H1 (cell line): ENCODE data around the gene GPALPP1. TPM values are rescaled to one million over a fixed set of nuclear protein-coding genes. Genes with fewer than 3 reads are reported as not detected.

Source experiments
- CTCF ChIA-PET: fragments of 300-600 bp; sonication (Branson Sonifier 250); formaldehyde crosslinking; loops from one replicate; lab custom pipeline; 2021; ENCODE audit not compliant: partially characterized antibody; lab: Charles Lee
- POLR2A ChIA-PET: fragments of 300-600 bp; sonication (Branson Sonifier 250); formaldehyde crosslinking; loops from one replicate; lab custom pipeline; 2021; ENCODE audit warnings: inconsistent platforms; ENCODE audit not compliant: partially characterized antibody; lab: Charles Lee
- DNase-seq, 2 experiments: peaks; one replicate each; pipeline versions ENCODE4 v3.0.0 to v3.0.0-alpha.2; 2010 to 2022; ENCODE audit warnings: low spot score in 2 of 2, low read depth in 1 of 2, mixed read lengths in 1 of 2
- FAIRE-seq: peaks from 2 replicates; lab custom pipeline; 2011; peaks lifted over from hg19 to GRCh38; lab: Jason Lieb, UNC
- H2AFZ ChIP-seq: 2 replicates; pipeline ENCODE4 v1.8.1; 2012; ENCODE audit warnings: low read length, inconsistent platforms
- H2AK5ac ChIP-seq: 2 replicates; pipeline ENCODE4 v1.6.1; 2013; ENCODE audit warnings: low read depth, low read length
- H2BK120ac ChIP-seq: replicated peaks from 2 replicates; pipeline ENCODE3; 2013; ENCODE audit warnings: low read depth, low read length, inconsistent platforms
- H2BK12ac ChIP-seq: 2 replicates; pipeline ENCODE4 v1.6.1; 2013; ENCODE audit warnings: low read depth, low read length
- H2BK15ac ChIP-seq: 2 replicates; pipeline ENCODE4 v1.6.1; 2013; ENCODE audit warnings: low read length
- H2BK20ac ChIP-seq: 2 replicates; pipeline ENCODE4 v1.6.1; 2013; ENCODE audit warnings: low read length
- H2BK5ac ChIP-seq: 2 replicates; pipeline ENCODE4 v1.6.1; 2013; ENCODE audit warnings: low read depth, low read length
- H3K14ac ChIP-seq: 2 replicates; pipeline ENCODE4 v1.6.1; 2013; ENCODE audit warnings: inconsistent platforms; ENCODE audit not compliant: insufficient read length
- H3K18ac ChIP-seq: 2 replicates; pipeline ENCODE4 v1.6.1; 2013; ENCODE audit warnings: low read length; ENCODE audit errors: extremely low read depth
- H3K23ac ChIP-seq: 2 replicates; pipeline ENCODE4 v1.6.1; 2013; ENCODE audit warnings: inconsistent platforms; ENCODE audit not compliant: insufficient read length
- H3K23me2 ChIP-seq: 2 replicates; pipeline ENCODE4 v1.6.1; 2013; ENCODE audit warnings: low read depth, low read length
- H3K27ac ChIP-seq: 2 replicates; pipeline ENCODE4 v1.6.1; 2011; ENCODE audit warnings: low read depth, low read length, inconsistent platforms
- H3K27me3 ChIP-seq, 4 experiments: replicated peaks in 1 of 4; 1 replicate in 1 of 4; 2 replicates in 3 of 4; pipeline versions ENCODE4 v1.6.1 to v1.8.1; 2011 to 2013; ENCODE audit warnings: low read length in 3 of 4, mild to moderate bottlenecking in 3 of 4, inconsistent platforms in 2 of 4, mixed read lengths in 2 of 4, moderate library complexity in 1 of 4; ENCODE audit not compliant: control insufficient read depth in 3 of 4, insufficient read depth in 3 of 4; ENCODE audit errors: extremely low read depth in 1 of 4
- H3K36me3 ChIP-seq, 4 experiments: 2 replicates each; pipeline versions ENCODE4 v1.6.1 to v1.8.1; 2011 to 2013; ENCODE audit warnings: mild to moderate bottlenecking in 4 of 4, low read length in 3 of 4, moderate library complexity in 2 of 4, control low read depth in 1 of 4, inconsistent platforms in 1 of 4; ENCODE audit not compliant: insufficient read depth in 4 of 4, control insufficient read depth in 2 of 4
- H3K4ac ChIP-seq: replicated peaks from 2 replicates; pipeline ENCODE3; 2013; ENCODE audit warnings: low read length, low read depth, mixed read lengths, inconsistent platforms; ENCODE audit not compliant: insufficient read length
- H3K4me1 ChIP-seq, 4 experiments: replicated peaks in 1 of 4; 1 replicate in 1 of 4; 2 replicates in 3 of 4; pipeline versions ENCODE4 v1.6.1 to v1.8.1; 2011 to 2013; ENCODE audit warnings: low read length in 3 of 4, inconsistent platforms in 2 of 4, mixed read lengths in 1 of 4; ENCODE audit not compliant: insufficient read depth in 4 of 4, control insufficient read depth in 3 of 4
- H3K4me2 ChIP-seq, 2 experiments: 2 replicates each; pipeline versions ENCODE4 v1.6.1 to v1.8.1; 2011 to 2013; ENCODE audit warnings: low read depth in 2 of 2, low read length in 2 of 2, control low read depth in 1 of 2, inconsistent platforms in 1 of 2, mild to moderate bottlenecking in 1 of 2; ENCODE audit not compliant: insufficient read depth in 1 of 2
- H3K4me3 ChIP-seq, 4 experiments: fragments of 200-600, 300-600 bp in 1 of 4; sonication (generic), shearing (Covaris generic), sonication (Bioruptor Twin) in 1 of 4; 2 replicates each; pipeline versions ENCODE4 v1.5.1 to v1.8.1; 2011 to 2016; ENCODE audit warnings: low read length in 4 of 4, low read depth in 3 of 4, control low read depth in 2 of 4, inconsistent platforms in 2 of 4, mild to moderate bottlenecking in 2 of 4, mixed read lengths in 1 of 4, moderate library complexity in 1 of 4; ENCODE audit not compliant: insufficient read depth in 2 of 4; ENCODE audit errors: extremely low read depth in 1 of 4
- H3K56ac ChIP-seq: replicated peaks from 2 replicates; pipeline ENCODE3; 2013; ENCODE audit warnings: low read depth, mild to moderate bottlenecking, mixed read lengths, low read length, inconsistent platforms; ENCODE audit not compliant: insufficient read length
- H3K79me1 ChIP-seq: 2 replicates; pipeline ENCODE4 v1.6.1; 2013; ENCODE audit warnings: low read depth, low read length, control low read depth
- H3K79me2 ChIP-seq, 2 experiments: 2 replicates each; pipeline versions ENCODE4 v1.6.1 to v1.8.1; 2012 to 2013; ENCODE audit warnings: low read length in 2 of 2, mild to moderate bottlenecking in 2 of 2, inconsistent platforms in 1 of 2; ENCODE audit not compliant: insufficient read depth in 2 of 2, control insufficient read depth in 1 of 2
- H3K9ac ChIP-seq, 4 experiments: replicated peaks in 1 of 4; 1 replicate in 1 of 4; 2 replicates in 3 of 4; pipeline versions ENCODE4 v1.6.1 to v1.8.1; 2011 to 2013; ENCODE audit warnings: low read depth in 3 of 4, low read length in 3 of 4, control low read depth in 2 of 4, mild to moderate bottlenecking in 2 of 4, moderate library complexity in 2 of 4, inconsistent platforms in 1 of 4; ENCODE audit errors: extremely low read depth in 1 of 4
- H3K9me3 ChIP-seq, 2 experiments: 2 replicates each; pipeline versions ENCODE4 v1.6.1 to v1.8.1; 2012 to 2013; ENCODE audit warnings: mild to moderate bottlenecking in 2 of 2, moderate library complexity in 2 of 2, control low read depth in 1 of 2, inconsistent platforms in 1 of 2, low read depth in 1 of 2, low read length in 1 of 2, mixed read lengths in 1 of 2; ENCODE audit not compliant: insufficient read depth in 2 of 2
- H4K20me1 ChIP-seq, 2 experiments: replicated peaks in 1 of 2; 2 replicates each; pipeline versions ENCODE3 to v1.8.1; 2011 to 2013; ENCODE audit warnings: inconsistent platforms in 2 of 2, low read length in 2 of 2, mild to moderate bottlenecking in 1 of 2; ENCODE audit not compliant: insufficient read depth in 2 of 2, control insufficient read depth in 1 of 2
- H4K5ac ChIP-seq: 2 replicates; pipeline ENCODE4 v1.6.1; 2013; ENCODE audit warnings: low read length, low read depth, mixed read lengths, inconsistent platforms; ENCODE audit not compliant: insufficient read length
- H4K8ac ChIP-seq: 2 replicates; pipeline ENCODE4 v1.8.0; 2013; ENCODE audit warnings: mild to moderate bottlenecking, moderate library complexity, low read length, inconsistent platforms; ENCODE audit not compliant: insufficient read depth; ENCODE audit errors: extremely low read depth
- H4K91ac ChIP-seq: replicated peaks from 2 replicates; pipeline ENCODE3; 2013; ENCODE audit warnings: low read length, mixed read lengths, inconsistent platforms; ENCODE audit not compliant: insufficient read length
- EZH2 ChIP-seq: fragments of 200-600 bp; sonication (generic); IDR thresholded peaks from 2 replicates; pipeline ENCODE4 v1.7.1; 2012; ENCODE audit warnings: low read depth, mild to moderate bottlenecking, moderate library complexity, low read length, inconsistent platforms; ENCODE audit not compliant: severe bottlenecking
- KDM1A ChIP-seq: fragments of 200-600, 300-600 bp; sonication (generic); IDR thresholded peaks from 2 replicates; pipeline ENCODE4 v1.7.1; 2016; ENCODE audit warnings: mild to moderate bottlenecking, low read length, borderline replicate concordance
- POLR2AphosphoS5 ChIP-seq: IDR thresholded peaks from 2 replicates; pipeline ENCODE4 v1.6.1; 2011; ENCODE audit warnings: low read depth, low read length
- SIN3A ChIP-seq, 2 experiments: IDR thresholded peaks in 1 of 2; conservative IDR thresholded peaks in 1 of 2; 2 replicates each; pipeline ENCODE4 v1.6.1; 2011 to 2012; ENCODE audit warnings: low read length in 2 of 2, improper control_type of control experiment in 1 of 2, low read depth in 1 of 2, mild to moderate bottlenecking in 1 of 2
- SP2 ChIP-seq: IDR thresholded peaks from 2 replicates; pipeline ENCODE4 v1.6.1; 2012; ENCODE audit warnings: mild to moderate bottlenecking, low read length, inconsistent platforms
- SUZ12 ChIP-seq: fragments of 200-600 bp; sonication (generic); IDR thresholded peaks from 2 replicates; pipeline ENCODE4 v1.6.1; 2012; ENCODE audit warnings: mild to moderate bottlenecking, inconsistent platforms, low read length, moderate library complexity, mixed read lengths
- WGBS, 2 experiments: shearing (Covaris generic) in 1 of 2; methylation state at CpG; one replicate each; pipeline versions ENCODE4 v1.1.6 to v1.1.7; 2013 to 2015; ENCODE audit warnings: low lambda C conversion rate in 2 of 2, mixed read lengths in 2 of 2, inconsistent platforms in 1 of 2, low coverage in 1 of 2, missing lambda C conversion rate in 1 of 2; ENCODE audit not compliant: insufficient replicate concordance in 2 of 2, insufficient coverage in 1 of 2, insufficient read length in 1 of 2; ENCODE audit errors: extremely low coverage in 1 of 2, missing lambda C conversion rate in 1 of 2; 5-methylcytosine and 5-hydroxymethylcytosine counted together
- polyA plus RNA-seq, 7 experiments: library from polyadenylated mRNA; depleted of rRNA in 3 of 7; stranded (reverse) in 5 of 7; unstranded in 2 of 7; fragments of >200 nt in 5 of 7; fragments of 200-250 nt in 2 of 7; gene quantifications; 1 replicate in 5 of 7; 2 replicates in 1 of 7; 4 replicates in 1 of 7; pipeline versions ENCODE4 v1.2.1 to v1.2.3, GENCODE V29; 2011 to 2013; ENCODE audit warnings: missing spikeins in 2 of 7, mixed read lengths in 2 of 7
- total RNA-seq: library from RNA; stranded (reverse); fragmentation: NEBNext Ultra II Directional; extraction: Animal tissue kit (Norgen Biotek cat#: 25700); gene quantifications from 2 replicates; pipeline ENCODE4 v1.2.1, GENCODE V29; 2021

GPALPP1 gene
- total and polyA plus RNA-seq, 2 of the 8 experiments (the other 6 are each of a cell fraction or from before 2014, with no cell fraction given), result 8.5 to 26.1 TPM

- Histone ChIP-seq H3K4me2 (no peak overlapping the region), H3K4me3 (no peak overlapping the region), H2BK12ac (no peak overlapping the region), H2BK5ac (no peak overlapping the region), H3K4ac (no peak overlapping the region), H2BK120ac (no peak overlapping the region), H3K4me1 (no peaks in the 10 kb centered on the region; a peak in 1 of 7 replicates), H4K20me1 (no peaks in the 10 kb centered on the region), H2BK15ac (no peak overlapping the region), H4K91ac (no peak overlapping the region), H3K79me2 (no peaks in the 10 kb centered on the region), H3K23ac (no peak overlapping the region), H3K36me3 (peaks cover 0 to 4% (median 2%) of the 10 kb centered on the region in 4 experiments; a peak in 2 of 8 replicates)
- POLR2A ChIA-PET, result interaction anchor here (0.5 kb wide), 1 partner anchor 50 kb away, joined by 3 read pairs; no protein-coding TSS in a partner anchor
- WGBS, 2 experiments, result 92% methylated on average over 2 of the region's 2 CpGs; no CpG with 5 or more reads in 1 of the 2 experiments
- DNase-seq, result no peak
- CTCF ChIA-PET, result no interaction called here
- TF ChIP-seq SUZ12 (no peak), SIN3A (conservative IDR thresholded peaks at IDR 0.05 in 1 of 2, IDR thresholded peaks at IDR 0.05 in 1 of 2; ENCODE audit: low read depth in 1 of 2, low read length in 2 of 2) (no peak), POLR2AphosphoS5 (no peak), EZH2 (no peak), SP2 (no peak), KDM1A (no peak)
- TF ChIP-seq, all 59 proteins: peak for 0
- no peak overlapping the region for H3K27ac ChIP-seq
- no peak overlapping the region for H4K5ac ChIP-seq
- no peak overlapping the region for H2AFZ ChIP-seq
- no peak overlapping the region for H3K56ac ChIP-seq
- H3K79me1 ChIP-seq, result no peaks in the 10 kb centered on the region
- H3K9me3 ChIP-seq, result no peaks in the 10 kb centered on the region
- no peak overlapping the region for H3K9ac ChIP-seq
- no peak overlapping the region for H3K18ac ChIP-seq
- H3K27me3 ChIP-seq, result peaks cover 0 to 1% (median 0%) of the 10 kb centered on the region in 4 experiments; a peak in 1 of 7 replicates
- no peak overlapping the region for H3K14ac ChIP-seq
- no peaks in the 10 kb centered on the region for H3K23me2 ChIP-seq
- H4K8ac ChIP-seq, result no peak overlapping the region
- H2BK20ac ChIP-seq, result no peak overlapping the region
- no peak for FAIRE-seq
- no peak overlapping the region for H2AK5ac ChIP-seq
Measured at GRCh38 chr13:45034342-45034741, 45.0 kb downstream of the GPALPP1 start.
